Neural cell (in vitro differentiated cells): ENCODE measurements around the gene TRPM5. TPM values are rescaled to one million over a fixed set of nuclear protein-coding genes. Genes with fewer than 3 reads are reported as not detected.

ENCODE experiments used
- H2AFZ ChIP-seq: fragments of 200-600, 300-800 bp; sonication (generic), shearing (Covaris generic); 2 replicates; pipeline ENCODE4 v1.6.0; 2014; ENCODE audit warnings: low read depth, mild to moderate bottlenecking, antibody characterized with exemption, low read length, moderate library complexity
- H3F3A ChIP-seq: fragments of 200-600 bp; shearing (Covaris generic); 2 replicates; pipeline ENCODE4 v1.6.1; 2016; ENCODE audit warnings: mild to moderate bottlenecking, moderate library complexity, mixed read lengths, antibody characterized with exemption, low read length; ENCODE audit not compliant: insufficient read depth, poor library complexity, severe bottlenecking
- H3K27ac ChIP-seq: fragments of 200-600, 300-800 bp; sonication (generic), shearing (Covaris generic); 2 replicates; pipeline ENCODE4 v1.5.1; 2014; ENCODE audit warnings: mild to moderate bottlenecking, low read length, moderate library complexity
- H3K27me3 ChIP-seq: fragments of 300-800, 200-600 bp; sonication (generic), shearing (Covaris generic); 2 replicates; pipeline ENCODE4 v1.6.0; 2014; ENCODE audit warnings: mild to moderate bottlenecking, low read depth, low read length, moderate library complexity; ENCODE audit not compliant: insufficient read depth
- H3K36me3 ChIP-seq: fragments of 300-800, 200-600 bp; sonication (generic), shearing (Covaris generic); 2 replicates; pipeline ENCODE4 v1.5.1; 2014; ENCODE audit warnings: mild to moderate bottlenecking, antibody characterized with exemption, low read length, moderate library complexity; ENCODE audit not compliant: insufficient read depth
- H3K4me2 ChIP-seq: fragments of 300-800, 200-600 bp; sonication (generic), shearing (Covaris generic); 2 replicates; pipeline ENCODE4 v1.6.0; 2014; ENCODE audit warnings: mild to moderate bottlenecking, low read length
- H3K4me3 ChIP-seq: fragments of 300-800, 200-600 bp; sonication (generic), shearing (Covaris generic); 2 replicates; pipeline ENCODE4 v1.5.1; 2014; ENCODE audit warnings: mild to moderate bottlenecking, low read length, moderate library complexity
- H3K79me2 ChIP-seq: fragments of 200-600 bp; shearing (Covaris generic); replicated peaks from 2 replicates; pipeline ENCODE4 v1.6.0; 2014; ENCODE audit warnings: mild to moderate bottlenecking, low read length, moderate library complexity; ENCODE audit not compliant: insufficient read depth
- H3K9ac ChIP-seq: fragments of 300-800, 200-600 bp; sonication (generic), shearing (Covaris generic); 2 replicates; pipeline ENCODE4 v1.6.1; 2016; ENCODE audit warnings: mild to moderate bottlenecking, low read length, mixed read lengths
- H3K9me2 ChIP-seq: fragments of 200-600 bp; shearing (Covaris generic); 2 replicates; pipeline ENCODE4 v1.6.1; 2016; ENCODE audit warnings: mild to moderate bottlenecking, low read length, mixed read lengths; ENCODE audit not compliant: insufficient read depth
- H3K9me3 ChIP-seq: fragments of 200-600, 300-800 bp; sonication (generic), shearing (Covaris generic); 2 replicates; pipeline ENCODE4 v1.6.1; 2016; ENCODE audit warnings: mild to moderate bottlenecking, mixed run types, low read length, moderate library complexity, mixed read lengths
- H4K20me1 ChIP-seq: fragments of 200-600 bp; shearing (Covaris generic); 2 replicates; pipeline ENCODE4 v1.6.1; 2016; ENCODE audit warnings: mild to moderate bottlenecking, mixed run types; ENCODE audit not compliant: insufficient read depth
- EP300 ChIP-seq: fragments of 450-650 bp; conservative IDR thresholded peaks from 2 replicates; pipeline ENCODE4 v1.6.1; 2014; ENCODE audit warnings: antibody characterized with exemption, mild to moderate bottlenecking, moderate library complexity; ENCODE audit not compliant: poor library complexity, severe bottlenecking
- MXI1 ChIP-seq: fragments of 450-650 bp; conservative IDR thresholded peaks from 2 replicates; pipeline ENCODE4 v1.6.1; 2014; ENCODE audit warnings: antibody characterized with exemption, mild to moderate bottlenecking; ENCODE audit not compliant: poor library complexity, severe bottlenecking
- POLR2AphosphoS5 ChIP-seq: IDR thresholded peaks from 2 replicates; pipeline ENCODE4 v1.6.1; 2012
- RAD21 ChIP-seq: fragments of 450-650 bp; conservative IDR thresholded peaks from 2 replicates; pipeline ENCODE4 v1.6.1; 2014; ENCODE audit warnings: antibody characterized with exemption, mild to moderate bottlenecking, moderate library complexity
- SMC3 ChIP-seq: fragments of 450-650 bp; conservative IDR thresholded peaks from 2 replicates; pipeline ENCODE4 v1.6.1; 2014; ENCODE audit warnings: antibody characterized with exemption, mild to moderate bottlenecking, moderate library complexity; ENCODE audit not compliant: poor library complexity
- TAF1 ChIP-seq: IDR thresholded peaks from 2 replicates; pipeline ENCODE4 v1.6.1; 2012; ENCODE audit warnings: low read depth
- polyA plus RNA-seq: library from polyadenylated mRNA; depleted of rRNA; stranded (reverse); fragments of >200 nt; gene quantifications from 2 replicates; pipeline ENCODE4 v1.2.3, GENCODE V29; 2014
- TF ChIP-seq, protein P1 (sequence below): IDR thresholded peaks from 2 replicates; pipeline ENCODE4 v1.6.1; 2012; ENCODE audit warnings: borderline replicate concordance
- TF ChIP-seq, protein P2 (sequence below): fragments of 450-650 bp; IDR thresholded peaks from 2 replicates; pipeline ENCODE4 v1.5.1; 2014; ENCODE audit warnings: antibody characterized with exemption, mild to moderate bottlenecking, moderate library complexity; ENCODE audit not compliant: poor library complexity, severe bottlenecking

The TRPM5 gene
- polyA plus RNA-seq, 1 donor from 2014 or later = not detected

DNA sequence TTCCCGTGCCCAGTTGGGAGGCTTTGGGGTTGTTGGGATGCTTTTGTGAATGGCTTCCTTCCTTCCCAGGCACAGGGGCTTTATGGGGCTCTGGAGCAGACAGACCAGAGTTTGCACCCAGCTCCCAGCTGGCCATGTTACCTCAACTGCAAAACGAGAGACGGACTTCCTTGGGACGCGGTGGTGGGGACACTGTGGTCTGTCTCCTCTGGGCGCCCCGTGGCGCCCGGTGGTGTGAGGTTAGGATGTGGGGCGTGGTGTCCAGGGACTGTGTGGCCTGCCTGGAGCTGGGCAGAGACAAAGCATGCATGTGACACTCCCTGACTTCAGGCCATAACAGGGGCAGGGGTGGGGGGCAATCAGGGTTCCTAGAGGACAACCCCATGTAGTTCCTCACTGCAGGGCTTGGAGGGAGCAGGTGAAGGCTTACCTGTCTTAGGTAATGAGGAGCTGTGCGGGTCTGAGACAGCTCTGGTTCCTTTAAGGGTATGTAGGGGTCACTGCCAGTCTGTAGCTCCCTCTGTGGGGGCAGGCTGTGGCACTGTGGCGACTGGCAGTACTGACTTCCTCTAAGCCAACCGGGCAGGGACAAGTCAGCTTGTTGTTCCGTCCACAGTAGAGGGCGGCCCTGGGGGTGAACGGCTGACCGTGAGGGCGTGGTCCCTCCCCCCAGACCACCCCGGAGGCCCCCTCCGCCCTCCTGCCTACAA, 14.9 kb upstream of the TRPM5 start:
- no peak overlapping the region for H2AFZ ChIP-seq
- no peak overlapping the region for H3K4me3 ChIP-seq
- H3F3A ChIP-seq = no peaks in the 10 kb centered on the region
- TF ChIP-seq MXI1 (no peak), RAD21 (no peak), SMC3 (no peak)
- TF ChIP-seq, protein P1, sequence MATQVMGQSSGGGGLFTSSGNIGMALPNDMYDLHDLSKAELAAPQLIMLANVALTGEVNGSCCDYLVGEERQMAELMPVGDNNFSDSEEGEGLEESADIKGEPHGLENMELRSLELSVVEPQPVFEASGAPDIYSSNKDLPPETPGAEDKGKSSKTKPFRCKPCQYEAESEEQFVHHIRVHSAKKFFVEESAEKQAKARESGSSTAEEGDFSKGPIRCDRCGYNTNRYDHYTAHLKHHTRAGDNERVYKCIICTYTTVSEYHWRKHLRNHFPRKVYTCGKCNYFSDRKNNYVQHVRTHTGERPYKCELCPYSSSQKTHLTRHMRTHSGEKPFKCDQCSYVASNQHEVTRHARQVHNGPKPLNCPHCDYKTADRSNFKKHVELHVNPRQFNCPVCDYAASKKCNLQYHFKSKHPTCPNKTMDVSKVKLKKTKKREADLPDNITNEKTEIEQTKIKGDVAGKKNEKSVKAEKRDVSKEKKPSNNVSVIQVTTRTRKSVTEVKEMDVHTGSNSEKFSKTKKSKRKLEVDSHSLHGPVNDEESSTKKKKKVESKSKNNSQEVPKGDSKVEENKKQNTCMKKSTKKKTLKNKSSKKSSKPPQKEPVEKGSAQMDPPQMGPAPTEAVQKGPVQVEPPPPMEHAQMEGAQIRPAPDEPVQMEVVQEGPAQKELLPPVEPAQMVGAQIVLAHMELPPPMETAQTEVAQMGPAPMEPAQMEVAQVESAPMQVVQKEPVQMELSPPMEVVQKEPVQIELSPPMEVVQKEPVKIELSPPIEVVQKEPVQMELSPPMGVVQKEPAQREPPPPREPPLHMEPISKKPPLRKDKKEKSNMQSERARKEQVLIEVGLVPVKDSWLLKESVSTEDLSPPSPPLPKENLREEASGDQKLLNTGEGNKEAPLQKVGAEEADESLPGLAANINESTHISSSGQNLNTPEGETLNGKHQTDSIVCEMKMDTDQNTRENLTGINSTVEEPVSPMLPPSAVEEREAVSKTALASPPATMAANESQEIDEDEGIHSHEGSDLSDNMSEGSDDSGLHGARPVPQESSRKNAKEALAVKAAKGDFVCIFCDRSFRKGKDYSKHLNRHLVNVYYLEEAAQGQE = no peak
- no peak overlapping the region for H3K9ac ChIP-seq
- H3K9me3 ChIP-seq = no peaks in the 10 kb centered on the region
- no peaks in the 10 kb centered on the region for H3K79me2 ChIP-seq
- H3K36me3 ChIP-seq = no peaks in the 10 kb centered on the region
- H3K27me3 ChIP-seq = no peaks in the 10 kb centered on the region
- no peaks in the 10 kb centered on the region for H4K20me1 ChIP-seq
- no peak overlapping the region for H3K27ac ChIP-seq
- no peak overlapping the region for H3K4me2 ChIP-seq
- H3K9me2 ChIP-seq = no peaks in the 10 kb centered on the region

DNA sequence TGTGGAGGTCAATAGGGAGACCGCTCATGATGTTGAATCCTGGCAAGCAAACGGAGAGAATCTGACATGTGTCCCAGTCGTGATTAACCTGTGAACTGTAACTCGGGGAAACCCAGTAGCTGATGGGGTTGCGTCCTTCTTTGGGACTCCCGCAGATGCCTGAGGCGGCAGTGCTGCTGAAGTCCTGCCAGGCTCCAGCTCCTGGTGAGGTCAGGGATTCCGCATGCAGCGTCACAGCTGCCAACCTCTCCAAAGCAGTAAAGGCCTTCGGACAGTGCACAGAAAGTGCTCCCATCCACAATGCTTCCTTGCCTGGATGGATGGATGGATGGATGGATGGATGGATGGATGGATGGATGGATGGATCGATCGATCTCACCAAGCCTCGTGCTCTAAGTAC, 14.0 kb upstream of the TRPM5 start:
- no peak for TF ChIP-seq TAF1
- H3K27me3 ChIP-seq = no peaks in the 10 kb centered on the region

DNA sequence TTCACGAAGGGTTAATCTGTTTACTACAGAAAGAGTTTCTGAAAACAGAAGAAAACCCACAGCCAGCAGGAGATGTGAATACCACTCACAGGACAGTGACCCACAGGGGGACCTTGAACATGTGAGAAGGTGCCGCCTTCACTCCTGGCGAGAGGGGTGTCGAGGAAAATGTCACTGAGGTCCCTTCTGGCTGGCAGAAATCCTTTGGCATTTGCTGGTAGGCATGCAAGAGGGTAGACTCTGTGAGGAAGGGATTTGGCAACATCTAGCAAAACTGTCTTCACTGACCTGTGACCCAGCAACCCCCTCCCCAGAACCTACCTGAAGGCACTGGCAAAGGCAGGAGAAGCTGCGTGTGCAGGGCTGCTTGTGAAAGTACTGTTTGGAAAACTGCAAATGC, 9.1 kb upstream of the TRPM5 start:
- Histone ChIP-seq H2AFZ (no peak overlapping the region), H3K9me2 (no peaks in the 10 kb centered on the region), H3K36me3 (no peaks in the 10 kb centered on the region), H4K20me1 (no peaks in the 10 kb centered on the region), H3F3A (no peaks in the 10 kb centered on the region), H3K79me2 (no peaks in the 10 kb centered on the region), H3K27me3 (no peaks in the 10 kb centered on the region), H3K4me3 (no peak overlapping the region), H3K9me3 (no peaks in the 10 kb centered on the region), H3K27ac (no peak overlapping the region), H3K9ac (no peak overlapping the region), H3K4me2 (no peak overlapping the region)
- TF ChIP-seq RAD21 (no peak), TAF1 (no peak), EP300 (no peak), POLR2AphosphoS5 (no peak), SMC3 (no peak), MXI1 (no peak)
- TF ChIP-seq, protein P1 = no peak
- TF ChIP-seq, protein P2, sequence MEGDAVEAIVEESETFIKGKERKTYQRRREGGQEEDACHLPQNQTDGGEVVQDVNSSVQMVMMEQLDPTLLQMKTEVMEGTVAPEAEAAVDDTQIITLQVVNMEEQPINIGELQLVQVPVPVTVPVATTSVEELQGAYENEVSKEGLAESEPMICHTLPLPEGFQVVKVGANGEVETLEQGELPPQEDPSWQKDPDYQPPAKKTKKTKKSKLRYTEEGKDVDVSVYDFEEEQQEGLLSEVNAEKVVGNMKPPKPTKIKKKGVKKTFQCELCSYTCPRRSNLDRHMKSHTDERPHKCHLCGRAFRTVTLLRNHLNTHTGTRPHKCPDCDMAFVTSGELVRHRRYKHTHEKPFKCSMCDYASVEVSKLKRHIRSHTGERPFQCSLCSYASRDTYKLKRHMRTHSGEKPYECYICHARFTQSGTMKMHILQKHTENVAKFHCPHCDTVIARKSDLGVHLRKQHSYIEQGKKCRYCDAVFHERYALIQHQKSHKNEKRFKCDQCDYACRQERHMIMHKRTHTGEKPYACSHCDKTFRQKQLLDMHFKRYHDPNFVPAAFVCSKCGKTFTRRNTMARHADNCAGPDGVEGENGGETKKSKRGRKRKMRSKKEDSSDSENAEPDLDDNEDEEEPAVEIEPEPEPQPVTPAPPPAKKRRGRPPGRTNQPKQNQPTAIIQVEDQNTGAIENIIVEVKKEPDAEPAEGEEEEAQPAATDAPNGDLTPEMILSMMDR = no peak

More for the DNA sequence above, 14.0 kb upstream of the TRPM5 start:
- H3K79me2 ChIP-seq = no peaks in the 10 kb centered on the region
- no peak overlapping the region for H2AFZ ChIP-seq
- no peaks in the 10 kb centered on the region for H3F3A ChIP-seq
- no peak overlapping the region for H3K9ac ChIP-seq
- H4K20me1 ChIP-seq = no peaks in the 10 kb centered on the region
- no peaks in the 10 kb centered on the region for H3K36me3 ChIP-seq
- H3K9me2 ChIP-seq = no peaks in the 10 kb centered on the region
- no peak overlapping the region for H3K27ac ChIP-seq
- no peak overlapping the region for H3K4me2 ChIP-seq
- no peak overlapping the region for H3K4me3 ChIP-seq
- no peaks in the 10 kb centered on the region for H3K9me3 ChIP-seq
